ENCODE results near the gene ADPRHL1.

Gene ADPRHL1

GRCh38 chr13:113433391-113433916 lies 19.8 kb downstream of the ADPRHL1 start:
- DNase-seq (ENCODE audit: low read depth, low spot score) = no peak

DNA sequence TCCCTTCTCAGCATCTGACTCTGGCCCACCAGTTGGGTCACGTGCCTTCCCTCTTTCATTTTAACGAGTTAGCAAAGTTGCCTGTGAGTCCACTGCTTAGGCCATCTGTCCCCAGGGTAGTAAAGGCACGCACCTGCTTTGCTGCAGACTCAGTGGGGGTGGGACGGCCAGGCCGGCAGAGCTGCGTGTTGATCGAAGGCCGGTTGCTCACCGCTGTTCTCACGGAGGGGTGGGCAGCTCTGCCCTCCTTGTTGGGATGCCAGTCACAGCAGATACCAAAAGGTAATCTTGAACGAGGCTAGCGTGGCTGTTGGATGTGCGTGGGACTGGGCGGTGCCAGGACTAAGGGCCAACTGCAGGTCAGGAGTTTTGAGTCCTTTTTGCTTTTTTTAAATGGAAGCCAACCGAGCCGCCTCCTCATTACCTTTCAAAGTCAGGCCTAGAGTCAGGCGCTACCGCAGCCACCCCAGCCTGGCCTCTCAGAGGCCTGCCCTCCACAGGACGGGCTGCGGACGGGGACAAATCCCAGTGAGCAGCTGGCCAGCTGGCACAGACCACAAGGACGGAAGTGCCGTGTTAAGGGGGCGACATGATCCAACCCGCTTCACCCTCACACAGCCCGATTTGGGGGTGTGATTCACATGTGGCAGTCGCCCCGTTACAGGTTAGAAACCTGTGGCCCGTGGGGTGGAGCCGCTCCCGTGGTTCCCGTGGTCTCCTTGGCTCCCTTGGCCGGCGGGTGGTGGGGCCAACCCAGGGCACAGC lies 20.6 kb downstream of the ADPRHL1 start:
- DNase-seq (ENCODE audit: low read depth, low spot score) = no peak

- DNase-seq (ENCODE audit: low read depth, low spot score) = no peak
Measured at GRCh38 chr13:113431171-113431570, 22.1 kb downstream of the ADPRHL1 start.

DNA sequence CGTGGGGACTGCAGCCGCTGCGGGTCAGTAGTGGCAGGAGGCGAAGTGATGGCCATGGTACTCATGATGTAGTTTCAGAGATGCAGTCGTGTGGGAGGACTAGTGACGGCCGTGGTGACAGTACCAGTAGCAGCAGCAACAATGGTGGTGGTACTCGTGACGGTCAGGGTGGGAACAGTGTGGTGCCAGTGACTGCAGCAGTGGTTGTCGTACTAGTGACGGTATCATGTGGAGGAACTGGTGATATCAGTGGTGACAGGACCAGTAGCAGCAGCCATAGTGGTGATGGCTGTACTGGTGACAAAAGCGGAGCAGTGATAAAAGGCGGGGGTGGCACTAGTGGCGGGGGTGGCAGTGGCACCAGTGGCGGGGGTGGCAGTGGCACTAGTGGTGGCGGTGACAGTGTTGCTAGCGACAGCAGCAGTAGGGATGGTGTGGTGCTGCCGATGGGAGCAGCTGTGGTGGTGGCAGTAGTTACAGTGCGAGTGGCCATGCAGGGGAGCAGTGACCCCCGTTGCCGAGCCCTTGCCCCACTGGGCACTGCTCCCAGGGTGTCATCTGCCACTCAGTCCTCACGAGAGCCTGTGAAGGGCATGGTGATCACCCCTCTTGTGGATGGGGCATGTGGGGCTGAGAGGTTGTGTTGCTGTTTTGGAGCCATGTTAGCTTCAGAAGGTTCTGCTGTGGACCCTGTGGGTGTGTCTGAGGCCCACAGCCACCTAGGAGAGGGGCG lies 22.7 kb downstream of the ADPRHL1 start:
- DNase-seq (ENCODE audit: low read depth, low spot score) = no peak

DNA sequence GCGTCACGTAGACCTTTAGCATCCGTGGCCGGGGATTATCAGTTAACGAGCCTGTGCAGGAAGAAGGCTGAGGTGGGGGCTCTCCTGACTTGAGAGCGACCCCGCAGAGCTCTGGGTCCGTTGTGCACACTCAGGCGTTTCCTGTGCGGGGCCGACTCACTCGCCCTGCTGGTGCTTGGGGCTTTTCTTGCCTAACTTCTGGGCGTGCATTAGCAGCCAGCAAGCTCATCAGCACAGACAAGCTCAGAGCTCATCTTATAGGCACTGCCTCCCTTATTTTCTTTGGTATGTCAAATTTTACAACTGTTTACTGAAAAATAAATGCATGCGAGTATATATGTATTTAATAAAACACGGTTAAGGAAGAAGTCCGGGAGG lies 23.7 kb downstream of the ADPRHL1 start:
- DNase-seq (ENCODE audit: low read depth, low spot score) = no peak

DNA sequence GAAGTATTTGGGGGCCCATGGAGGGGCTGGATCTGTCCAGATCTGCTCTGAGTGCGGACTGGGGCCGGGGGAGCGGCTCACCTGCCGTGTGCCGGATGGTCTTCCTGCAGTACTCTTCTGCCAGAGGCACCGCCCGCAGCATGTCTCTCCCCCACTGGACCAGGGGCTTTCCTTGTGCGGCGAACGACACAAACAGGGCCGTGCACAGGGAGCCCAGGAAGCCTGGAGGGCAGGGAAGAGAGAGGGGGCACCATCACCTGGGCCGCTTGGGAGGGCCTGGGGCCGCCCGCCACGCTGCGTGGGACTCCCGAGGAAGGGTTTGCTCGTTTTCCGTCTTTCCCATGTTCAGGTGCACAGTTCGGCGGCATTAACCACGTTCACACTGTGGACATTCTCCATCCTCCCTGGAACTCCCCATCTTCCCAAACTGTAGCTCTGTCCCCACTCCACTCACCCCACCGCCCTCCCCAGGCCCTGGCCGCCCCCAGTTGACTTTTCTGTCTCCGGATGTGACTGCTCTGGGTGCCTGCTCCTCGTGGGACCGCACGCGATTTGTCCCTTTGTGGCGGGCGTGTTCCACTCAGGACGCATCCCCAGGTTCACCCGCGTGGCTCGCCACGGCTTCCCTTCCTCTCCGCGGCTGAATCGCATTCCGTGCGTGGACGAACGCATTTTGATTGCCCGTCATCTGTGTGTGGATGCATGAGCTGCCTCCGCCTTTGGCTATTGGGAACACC lies 24.2 kb downstream of the ADPRHL1 start:
- no peak for DNase-seq (ENCODE audit: low read depth, low spot score)

DNA sequence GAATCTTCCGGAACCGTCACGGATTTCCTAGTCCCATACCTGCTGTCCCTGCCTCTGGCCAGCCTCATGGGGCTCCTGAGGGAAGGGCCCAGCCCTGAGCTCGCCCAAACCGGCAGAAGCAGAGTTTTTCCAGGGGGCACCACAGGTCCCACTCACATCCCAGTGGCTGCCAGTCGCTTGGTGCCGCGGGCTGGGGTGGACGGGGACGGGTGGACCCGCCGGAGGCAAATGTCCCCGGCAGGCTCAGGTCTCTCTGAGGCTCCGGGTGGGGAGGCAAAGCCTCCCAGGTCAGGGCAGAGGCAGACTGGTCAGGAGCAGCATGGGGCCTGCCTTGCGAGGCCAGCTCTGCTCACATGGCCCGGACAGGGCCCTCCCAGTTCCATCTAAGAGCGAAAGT lies 24.8 kb downstream of the ADPRHL1 start:
- no peak for DNase-seq (ENCODE audit: low read depth, low spot score)

- no peak for DNase-seq (ENCODE audit: low read depth, low spot score)
Measured at GRCh38 chr13:113427562-113428468, 25.5 kb downstream of the ADPRHL1 start.

DNA sequence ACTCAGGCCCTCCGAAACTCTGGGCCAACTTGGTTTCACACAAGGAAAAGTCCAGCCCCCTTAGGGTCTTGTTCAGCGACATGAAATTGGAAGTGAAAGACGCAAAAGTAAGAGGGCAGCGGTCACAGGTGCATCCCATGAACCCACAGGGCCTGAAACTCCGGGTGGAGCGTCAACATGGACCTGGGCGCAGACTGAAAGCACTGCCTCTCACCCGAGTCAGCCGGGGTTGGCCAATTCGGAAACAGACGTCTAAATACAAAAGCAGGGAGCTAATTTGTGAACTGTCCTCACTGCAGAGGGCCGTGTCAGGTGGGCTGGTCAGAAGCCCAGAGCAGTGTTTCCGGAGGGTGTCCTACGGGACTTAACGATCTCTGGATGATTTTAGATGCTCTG lies 26.7 kb downstream of the ADPRHL1 start:
- DNase-seq (ENCODE audit: low read depth, low spot score) = no peak

- DNase-seq (ENCODE audit: low read depth, low spot score) = no peak
Measured at GRCh38 chr13:113425941-113426590, 27.2 kb downstream of the ADPRHL1 start.

DNA sequence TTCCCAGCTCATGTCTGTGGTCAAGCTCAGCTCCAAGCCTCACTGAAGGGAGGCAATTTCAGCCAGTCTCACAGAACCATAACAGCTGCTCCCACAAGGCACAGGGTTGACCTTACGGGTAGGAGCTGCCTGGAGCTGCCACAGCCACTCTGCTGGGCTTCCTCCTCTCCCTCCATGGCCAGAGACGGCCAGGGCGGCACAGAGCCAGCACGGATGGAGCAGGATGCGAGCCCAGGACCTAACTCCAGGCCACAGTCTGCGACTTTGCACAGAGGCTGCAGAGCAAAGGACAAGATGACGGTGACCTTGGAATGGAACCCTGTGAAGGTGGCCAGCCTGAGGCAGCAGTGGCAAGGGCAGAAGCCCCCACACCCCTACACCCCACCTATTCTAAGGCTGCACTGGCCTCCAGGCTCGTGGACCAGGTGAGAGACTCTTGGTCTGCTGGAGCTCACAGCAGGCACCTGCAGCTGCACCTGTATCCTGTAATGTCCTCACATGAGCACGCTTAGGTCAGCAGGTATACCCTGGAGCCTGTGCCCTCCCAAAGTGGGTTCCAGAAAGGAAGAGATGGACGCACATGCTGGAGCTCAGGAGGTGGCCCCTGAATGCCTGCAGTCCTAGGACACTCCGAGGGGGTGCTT lies 29.6 kb downstream of the ADPRHL1 start:
- no peak for DNase-seq (ENCODE audit: low read depth, low spot score)

- DNase-seq (ENCODE audit: low read depth, low spot score) = no peak
Measured at GRCh38 chr13:113422807-113423519, 30.3 kb downstream of the ADPRHL1 start.

- DNase-seq (ENCODE audit: low read depth, low spot score) = no peak
Measured at GRCh38 chr13:113421673-113422270, 31.5 kb downstream of the ADPRHL1 start.

GRCh38 chr13:113420833-113421600 lies 32.3 kb downstream of the ADPRHL1 start:
- DNase-seq (ENCODE audit: low read depth, low spot score) = no peak

- DNase-seq (ENCODE audit: low read depth, low spot score) = no peak
Measured at GRCh38 chr13:113420232-113420631, 33.1 kb downstream of the ADPRHL1 start.

GRCh38 chr13:113419531-113420193 lies 33.6 kb downstream of the ADPRHL1 start:
- no peak for DNase-seq (ENCODE audit: low read depth, low spot score)

DNA sequence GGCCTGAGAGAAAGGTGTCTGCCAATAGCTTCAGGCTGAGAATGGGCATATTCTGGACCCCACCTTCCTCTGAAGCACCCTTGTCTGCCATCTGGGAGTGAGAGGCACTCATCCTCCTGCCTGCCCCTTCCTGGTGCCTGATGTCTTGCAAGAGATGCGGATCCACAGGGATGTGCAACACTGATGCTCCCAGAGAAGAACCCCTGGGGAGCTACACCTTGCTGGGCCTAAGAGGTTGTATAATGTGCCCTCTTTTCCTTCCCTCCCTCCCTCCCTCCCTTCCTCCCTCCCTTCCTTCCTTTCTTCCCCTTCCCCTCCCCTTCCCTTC lies 34.6 kb downstream of the ADPRHL1 start:
- DNase-seq (ENCODE audit: low read depth, low spot score) = no peak
